IMR-90 (cell line): ENCODE results near the gene PCSK5. TPM values are rescaled to one million over a fixed set of nuclear protein-coding genes. Genes with fewer than 3 reads are reported as not detected.

ENCODE experiments used
- ATAC-seq: fragments of 200-7000 bp; cut with Tn5 transposase; 2 replicates; pipeline ENCODE4 v1.9.1; 2020; ENCODE audit warnings: low read depth, mild to moderate bottlenecking, moderate library complexity
- BruUV-seq: library from RNA; stranded (reverse); fragments of 400-500 nt; replicated peaks from 2 replicates; lab custom pipeline; 2021; lab: Mats Ljungman, UMichigan
- CTCF ChIA-PET: fragments of 300-600 bp; formaldehyde crosslinking; extraction: SDS; loops from one replicate; lab custom pipeline; 2021; ENCODE audit warnings: antibody characterized with exemption; lab: Yijun Ruan, JAX
- POLR2A ChIA-PET: fragments of 300-600 bp; sonication (Branson Sonifier 250); formaldehyde crosslinking; loops from one replicate; lab custom pipeline; 2022; ENCODE audit warnings: antibody characterized with exemption; ENCODE audit not compliant: unreplicated experiment; lab: Charles Lee
- DNase-seq: peaks from one replicate; pipeline ENCODE4 v3.0.0; 2013
- H2AFZ ChIP-seq: replicated peaks from 2 replicates; pipeline ENCODE3; 2013; ENCODE audit warnings: low read length, mild to moderate bottlenecking; ENCODE audit not compliant: poor library complexity
- H2AK5ac ChIP-seq: 2 replicates; pipeline ENCODE4 v1.6.1; 2013; ENCODE audit warnings: low read depth, low read length, inconsistent platforms
- H2AK9ac ChIP-seq: replicated peaks from 2 replicates; pipeline ENCODE3; 2013; ENCODE audit warnings: mild to moderate bottlenecking, low read depth, low read length, moderate library complexity; ENCODE audit not compliant: poor library complexity
- H2BK120ac ChIP-seq: 2 replicates; pipeline ENCODE4 v1.6.1; 2013; ENCODE audit warnings: low read depth, low read length, inconsistent platforms
- H2BK15ac ChIP-seq: 3 replicates; pipeline ENCODE4 v1.6.1; 2013; ENCODE audit warnings: low read depth, low read length, inconsistent platforms
- H2BK20ac ChIP-seq: 2 replicates; pipeline ENCODE4 v1.6.1; 2013; ENCODE audit warnings: low read depth, mild to moderate bottlenecking, inconsistent platforms, low read length, moderate library complexity
- H2BK5ac ChIP-seq: 2 replicates; pipeline ENCODE4 v1.6.1; 2013; ENCODE audit warnings: mild to moderate bottlenecking, low read depth, low read length, inconsistent platforms; ENCODE audit not compliant: poor library complexity, severe bottlenecking
- H3K14ac ChIP-seq: replicated peaks from 2 replicates; pipeline ENCODE4 v1.6.1; 2013; ENCODE audit warnings: low read depth, low read length, inconsistent platforms
- H3K18ac ChIP-seq: 2 replicates; pipeline ENCODE4 v1.6.1; 2013; ENCODE audit warnings: low read depth, low read length, control low read depth
- H3K23ac ChIP-seq: 2 replicates; pipeline ENCODE4 v1.6.1; 2013; ENCODE audit warnings: low read depth, low read length, inconsistent platforms
- H3K27ac ChIP-seq: 2 replicates; pipeline ENCODE4 v1.5.1; 2013; ENCODE audit warnings: mild to moderate bottlenecking, control low read depth, low read length; ENCODE audit not compliant: insufficient read depth
- H3K27me3 ChIP-seq: 2 replicates; pipeline ENCODE4 v1.6.1; 2013; ENCODE audit warnings: low read length; ENCODE audit not compliant: control insufficient read depth, insufficient read depth
- H3K36me3 ChIP-seq: 2 replicates; pipeline ENCODE4 v1.6.1; 2013; ENCODE audit warnings: low read length, mixed read lengths; ENCODE audit not compliant: control insufficient read depth, insufficient read depth
- H3K4ac ChIP-seq: 2 replicates; pipeline ENCODE4 v1.6.1; 2013; ENCODE audit warnings: low read depth, low read length, inconsistent platforms
- H3K4me1 ChIP-seq: 2 replicates; pipeline ENCODE4 v1.6.1; 2013; ENCODE audit warnings: low read length, mixed read lengths; ENCODE audit not compliant: control insufficient read depth, insufficient read depth
- H3K4me2 ChIP-seq: 2 replicates; pipeline ENCODE4 v1.6.1; 2013; ENCODE audit warnings: low read depth, mild to moderate bottlenecking, control low read depth, low read length, moderate library complexity
- H3K4me3 ChIP-seq: 2 replicates; pipeline ENCODE4 v1.5.1; 2013; ENCODE audit warnings: low read depth, mild to moderate bottlenecking, control low read depth, low read length, moderate library complexity; ENCODE audit not compliant: insufficient read depth
- H3K56ac ChIP-seq: 2 replicates; pipeline ENCODE4 v1.6.1; 2013; ENCODE audit warnings: low read length, inconsistent platforms; ENCODE audit not compliant: insufficient read depth; ENCODE audit errors: extremely low read depth
- H3K79me1 ChIP-seq, 2 experiments: 2 replicates each; pipeline ENCODE4 v1.6.1; 2013; ENCODE audit warnings: low read length in 2 of 2, inconsistent platforms in 1 of 2, low read depth in 1 of 2
- H3K9ac ChIP-seq: 2 replicates; pipeline ENCODE4 v1.6.1; 2013; ENCODE audit warnings: low read depth, low read length, control low read depth
- H3K9me1 ChIP-seq: 2 replicates; pipeline ENCODE4 v1.6.1; 2013; ENCODE audit warnings: low read length, inconsistent platforms; ENCODE audit not compliant: insufficient read depth
- H3K9me3 ChIP-seq: 2 replicates; pipeline ENCODE4 v1.6.1; 2013; ENCODE audit warnings: low read length; ENCODE audit not compliant: control insufficient read depth, insufficient read depth
- H4K20me1 ChIP-seq: 2 replicates; pipeline ENCODE4 v1.6.1; 2013; ENCODE audit warnings: low read length, inconsistent platforms; ENCODE audit not compliant: insufficient read depth
- H4K5ac ChIP-seq: 2 replicates; pipeline ENCODE4 v1.6.1; 2013; ENCODE audit warnings: mild to moderate bottlenecking, low read depth, low read length, control low read depth
- H4K8ac ChIP-seq, 2 experiments: 2 replicates each; pipeline ENCODE4 v1.6.1; 2013; ENCODE audit warnings: low read depth in 2 of 2, low read length in 2 of 2, control low read depth in 1 of 2, inconsistent platforms in 1 of 2
- H4K91ac ChIP-seq: 2 replicates; pipeline ENCODE4 v1.6.1; 2013; ENCODE audit warnings: low read depth, low read length, inconsistent platforms; ENCODE audit not compliant: insufficient read depth
- BHLHE40 ChIP-seq: fragments of 150-350 bp; IDR thresholded peaks from 2 replicates; pipeline ENCODE4 v1.6.1; 2016; ENCODE audit warnings: mild to moderate bottlenecking, low read depth, low read length
- CEBPB ChIP-seq: IDR thresholded peaks from 2 replicates; pipeline ENCODE4 v1.6.1; 2012; ENCODE audit warnings: low read depth, low read length, improper control_type of control experiment
- FOS ChIP-seq: fragments of 150-350 bp; IDR thresholded peaks from 2 replicates; pipeline ENCODE4 v1.6.1; 2016; ENCODE audit warnings: low read depth, low read length
- MAFK ChIP-seq: IDR thresholded peaks from 2 replicates; pipeline ENCODE4 v1.6.1; 2012; ENCODE audit warnings: low read depth, low read length, improper control_type of control experiment
- RFX5 ChIP-seq: IDR thresholded peaks from 2 replicates; pipeline ENCODE4 v1.8.0; 2012; ENCODE audit warnings: low read depth, mild to moderate bottlenecking, low read length, moderate library complexity
- SMC3 ChIP-seq: fragments of 150-350 bp; IDR thresholded peaks from 2 replicates; pipeline ENCODE4 v1.6.1; 2016; ENCODE audit warnings: low read depth, mild to moderate bottlenecking, antibody characterized with exemption, low read length, moderate library complexity
- WGBS, 2 experiments: methylation state at CpG; one replicate each; pipeline versions ENCODE4 v1.1.5 to v1.1.7; 2013; ENCODE audit warnings: missing lambda C conversion rate in 2 of 2; ENCODE audit not compliant: insufficient read length in 1 of 2; ENCODE audit errors: extremely low coverage in 2 of 2; 5-methylcytosine and 5-hydroxymethylcytosine counted together
- dilution Hi-C: fragments of 300-500 bp; cut with HindIII; formaldehyde crosslinking; loops from one replicate; pipeline ENCODE4 v1.14.3; 2018; ENCODE audit warnings: low sequenced_read_pairs; ENCODE audit not compliant: unreplicated experiment
- in situ Hi-C: fragments of 300-500 bp; cut with MboI; formaldehyde crosslinking; loops from 3 replicates; pipeline ENCODE4 v1.14.3; 2019; ENCODE audit warnings: low sequenced_read_pairs, inconsistent platforms, mixed read lengths
- intact Hi-C: fragments of 100-400 bp; cut with micrococcal nuclease; formaldehyde crosslinking; loops from 2 replicates; pipeline ENCODE4 v1.10.0; 2022
- polyA plus RNA-seq, 3 experiments: library from polyadenylated mRNA; depleted of rRNA; stranded (reverse); fragments of >200 nt; gene quantifications; 2 replicates each; pipeline ENCODE4 v1.2.3, GENCODE V29; 2012; ENCODE audit warnings: low replicate concordance in 1 of 3
- total RNA-seq: library from RNA; depleted of rRNA; stranded (reverse); fragments of >200 nt; gene quantifications from 2 replicates; pipeline ENCODE4 v1.2.3, GENCODE V29; 2012

Gene PCSK5
- total and polyA plus RNA-seq, 2 of the 4 experiments (the other 2 are of a cell fraction), result 1.5 to 3.0 TPM

DNA sequence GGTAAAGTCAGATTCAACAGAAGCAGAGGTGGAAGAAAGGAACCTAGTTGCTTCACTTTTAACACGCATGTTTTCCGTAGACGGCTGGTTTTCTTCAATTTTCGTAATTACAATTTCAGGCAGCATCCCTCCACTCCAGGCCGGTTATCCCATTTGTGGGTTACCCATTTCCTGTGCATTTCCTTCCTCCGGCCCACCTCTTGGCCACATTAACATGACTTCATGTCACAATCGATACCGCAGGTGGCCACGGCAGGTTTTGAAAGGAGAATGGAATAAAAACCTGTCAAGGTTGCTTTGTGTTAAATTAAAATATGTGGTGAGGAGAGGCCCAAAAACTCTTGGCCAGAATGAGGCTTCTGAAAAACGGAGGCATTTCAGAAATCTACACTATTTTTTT is 130.2 kb downstream of the PCSK5 start:
- H2AFZ ChIP-seq, result no peak overlapping the region
- H4K5ac ChIP-seq, result no peak overlapping the region
- H3K4me2 ChIP-seq, result no peak overlapping the region
- TF ChIP-seq BHLHE40 (no peak), RFX5 (no peak), SMC3 (no peak), MAFK (no peak), CEBPB (no peak), FOS (no peak)
- H3K4ac ChIP-seq, result no peak overlapping the region
- intact Hi-C loops, result no loop called here
- H3K9me1 ChIP-seq, result no peaks in the 10 kb centered on the region
- no peak overlapping the region for H2AK5ac ChIP-seq
- no peaks in the 10 kb centered on the region for H3K27me3 ChIP-seq
- H2BK5ac ChIP-seq, result no peak overlapping the region
- H3K36me3 ChIP-seq, result no peaks in the 10 kb centered on the region
- H3K18ac ChIP-seq, result no peak overlapping the region
- no TSS peak for BruUV-seq
- no peak overlapping the region for H2AK9ac ChIP-seq
- H3K9me3 ChIP-seq, result no peaks in the 10 kb centered on the region
- DNase-seq (no peak), ATAC-seq (no peak)
- ChIA-PET POLR2A (no interaction called here), CTCF (no interaction called here)
- H2BK20ac ChIP-seq, result no peak overlapping the region
- in situ Hi-C loops, result no loop called here
- H3K23ac ChIP-seq, result no peak overlapping the region
- no peaks in the 10 kb centered on the region for H3K4me1 ChIP-seq
- no peak overlapping the region for H2BK120ac ChIP-seq
- H3K27ac ChIP-seq, result no peak overlapping the region
- dilution Hi-C loops, result no loop called here
- no peaks in the 10 kb centered on the region for H3K79me1 ChIP-seq
- no peak overlapping the region for H3K14ac ChIP-seq
- H3K56ac ChIP-seq, result no peak overlapping the region
- H2BK15ac ChIP-seq, result no peak overlapping the region
- no peaks in the 10 kb centered on the region for H4K20me1 ChIP-seq
- WGBS, 2 experiments, result no CpG with 5 or more reads among the region's 10 CpGs
- no peak overlapping the region for H3K9ac ChIP-seq
- H4K91ac ChIP-seq, result no peak overlapping the region
- H4K8ac ChIP-seq, result no peak overlapping the region
- no peak overlapping the region for H3K4me3 ChIP-seq
